ENCODE results near the gene DCT.

GRCh38 chr13:94390881-94391280 lies 88.6 kb downstream of the DCT start:
- TF ChIP-seq CTCF (conservative IDR thresholded peaks at IDR 0.05; ENCODE audit: low read depth, low read length) (no peak), EZH2 (IDR thresholded peaks at IDR 0.05; ENCODE audit: borderline replicate concordance, low read depth, low read length, poor library complexity, severe bottlenecking) (no peak)
